K562 (cell line): ENCODE results near the gene BRCA1. TPM values are rescaled to one million over a fixed set of nuclear protein-coding genes. Genes with fewer than 3 reads are reported as not detected.

Experiments
- AFF1 ChIP-seq, 2 experiments: fragments of 450-650 bp; IDR thresholded peaks; 2 replicates each; pipeline ENCODE4 v1.6.1; 2018; ENCODE audit warnings: mild to moderate bottlenecking in 2 of 2, low read depth in 1 of 2; ENCODE audit not compliant: partially characterized antibody in 2 of 2
- CAMTA2 ChIP-seq: fragments of 250-450 bp; sonication (Bioruptor Pico); conservative IDR thresholded peaks from 2 replicates; pipeline ENCODE4 v1.5.1; 2022
- CHD4 ChIP-seq: fragments of 200-600 bp; sonication (generic); IDR thresholded peaks from 3 replicates; pipeline ENCODE4 v1.6.1; 2012; ENCODE audit warnings: low read depth, mild to moderate bottlenecking, mixed read lengths, low read length, inconsistent platforms; ENCODE audit not compliant: insufficient read depth, insufficient replicate concordance, poor library complexity, severe bottlenecking
- GTF2B ChIP-seq: IDR thresholded peaks from 2 replicates; pipeline ENCODE4 v1.6.1; 2011; ENCODE audit not compliant: insufficient read length; ENCODE audit errors: extremely low read depth
- HIVEP1 ChIP-seq: fragments of 250-450 bp; sonication (Bioruptor Pico); IDR thresholded peaks from 2 replicates; pipeline ENCODE4 v1.4.0; 2020; ENCODE audit warnings: mild to moderate bottlenecking
- JUND ChIP-seq, 2 experiments: IDR thresholded peaks; 2 replicates in 1 of 2; 3 replicates in 1 of 2; pipeline ENCODE4 v1.6.1; 2011; ENCODE audit warnings: borderline replicate concordance in 2 of 2, low read depth in 2 of 2, low read length in 2 of 2, improper control_type of control experiment in 1 of 2, missing biosample characterization in 1 of 2, missing genetic modification characterization in 1 of 2, missing genetic modification reagents in 1 of 2
- MNT ChIP-seq, 2 experiments: fragments of 450-650 bp; conservative IDR thresholded peaks; 2 replicates each; pipeline ENCODE4 v1.6.1; 2017; ENCODE audit warnings: mild to moderate bottlenecking in 2 of 2, moderate library complexity in 2 of 2
- RAD51 ChIP-seq: fragments of 450-650 bp; IDR thresholded peaks from 2 replicates; pipeline ENCODE4 v1.7.1; 2016; ENCODE audit warnings: low read depth, mild to moderate bottlenecking, borderline replicate concordance
- RBM34 ChIP-seq: fragments of 200-400 bp; formaldehyde crosslinking; IDR thresholded peaks from 2 replicates; pipeline ENCODE4 v1.6.1; 2018; ENCODE audit warnings: low read length, borderline replicate concordance; ENCODE audit not compliant: insufficient read depth
- SAP30 ChIP-seq: fragments of 200-600 bp; sonication (generic); IDR thresholded peaks from 2 replicates; pipeline ENCODE4 v1.6.1; 2012; ENCODE audit warnings: borderline replicate concordance, low read depth, mild to moderate bottlenecking, moderate library complexity, low read length, control low read depth, inconsistent platforms; ENCODE audit not compliant: insufficient read depth, poor library complexity, severe bottlenecking
- SP2 ChIP-seq: IDR thresholded peaks from 2 replicates; pipeline ENCODE4 v1.6.1; 2011; ENCODE audit warnings: mild to moderate bottlenecking, low read depth, low read length, moderate library complexity; ENCODE audit not compliant: poor library complexity, severe bottlenecking; ENCODE audit errors: extremely low read depth
- TFAP4 ChIP-seq: sonication (generic); formaldehyde crosslinking; IDR thresholded peaks from 2 replicates; pipeline ENCODE4 v1.8.0; 2022; ENCODE audit warnings: missing genetic modification reagents, mild to moderate bottlenecking, moderate library complexity, borderline replicate concordance
- ZKSCAN3 ChIP-seq: fragments of 250-450 bp; sonication (Bioruptor Pico); IDR thresholded peaks from 2 replicates; pipeline ENCODE4 v1.4.0; 2020
- ZNF175 ChIP-seq: fragments of 200-800 bp; sonication (Bioruptor generic); IDR thresholded peaks from 2 replicates; pipeline ENCODE4 v1.6.1; 2016; ENCODE audit warnings: low read depth, mild to moderate bottlenecking, missing genetic modification characterization, missing compliant biosample characterization
- ZNF197 ChIP-seq: fragments of 200-800 bp; sonication (Bioruptor generic); IDR thresholded peaks from 2 replicates; pipeline ENCODE4 v1.6.1; 2016; ENCODE audit warnings: low read depth, missing genetic modification characterization, missing compliant biosample characterization
- ZNF766 ChIP-seq: fragments of 200-800 bp; sonication (Bioruptor generic); conservative IDR thresholded peaks from 2 replicates; pipeline ENCODE4 v1.6.1; 2016; ENCODE audit warnings: missing genetic modification characterization, missing compliant biosample characterization
- polyA plus RNA-seq, 8 experiments: library from polyadenylated mRNA; depleted of rRNA in 4 of 8; stranded (reverse) in 5 of 8; unstranded in 3 of 8; fragments of >200 nt; fragmentation: Nextera tagmentation in 2 of 8; fragmentation: Illumina TruSeq in 1 of 8; extraction: Ambion mirVana in 2 of 8; extraction: Trizol in 1 of 8; gene quantifications; 2 replicates each; pipeline versions ENCODE4 v1.2.1 to v1.2.3, GENCODE V29; 2011 to 2014; ENCODE audit warnings: inconsistent platforms in 1 of 8, missing spikeins in 1 of 8
- total RNA-seq, 7 experiments: library from RNA; depleted of rRNA in 6 of 7; stranded (reverse); fragments of >200 nt in 6 of 7; fragmentation: Illumina TruSeq in 2 of 7; extraction: Trizol in 2 of 7; gene quantifications; 2 replicates each; pipeline versions ENCODE4 v1.2.1 to v1.2.3, GENCODE V29; 2011 to 2021; ENCODE audit warnings: low replicate concordance in 1 of 7

Gene BRCA1
- total and polyA plus RNA-seq, 9 of the 15 experiments (the other 6 are each of a cell fraction or from before 2014, with no cell fraction given), result 25.9 to 95.3 (median 62.3) TPM

GRCh38 chr17:43020789-43021740 lies 104.1 kb downstream of the BRCA1 start (continued):
- TF ChIP-seq TFAP4 (CRISPR knock-in tag), result peak; percentile 49; the same call in 1 of the 2 replicates
- no peak; the same call in 1 of the 2 replicates for TF ChIP-seq ZNF766 (CRISPR knock-in tag)
- TF ChIP-seq MNT (conservative IDR thresholded peaks at IDR 0.05), result peak; percentile 13 to 31; a peak in 2 of 4 replicates
- TF ChIP-seq JUND (IDR thresholded peaks at IDR 0.05; ENCODE audit: borderline replicate concordance, low read depth, low read length), result peak; percentile 97
- TF ChIP-seq JUND (tag; IDR thresholded peaks at IDR 0.05; ENCODE audit: borderline replicate concordance, low read depth, low read length), result peak; percentile 95; the same call in 2 of the 3 replicates
- TF ChIP-seq RBM34, result no peak
- no peak for TF ChIP-seq ZKSCAN3
- no peak for TF ChIP-seq SAP30
- TF ChIP-seq RAD51, result peak; percentile 82
- no peak for TF ChIP-seq HIVEP1 (CRISPR knock-in tag)
- TF ChIP-seq SP2, result no peak
- TF ChIP-seq CHD4, result no peak
- TF ChIP-seq GTF2B, result no peak
- TF ChIP-seq ZNF197 (CRISPR knock-in tag), result no peak
- TF ChIP-seq ZNF175 (CRISPR knock-in tag), result no peak
- no peak for TF ChIP-seq CAMTA2
- TF ChIP-seq AFF1 (IDR thresholded peaks at IDR 0.05; ENCODE audit: low read depth in 1 of 2, partially characterized antibody in 2 of 2), result peak in 1 of 2 experiments; percentile 75
